SK-N-SH treated with all-trans-retinoic acid at 6 μM for 48 hours (cell line): ENCODE data around the gene ARID5A.

Experiments
- ATAC-seq: fragments of 200-7000 bp; cut with Tn5 transposase; 3 replicates; pipeline ENCODE4 v1.9.1; 2020; ENCODE audit warnings: mild to moderate bottlenecking, moderate library complexity
- ARNTL ChIP-seq: fragments of 450-650 bp; formaldehyde crosslinking; IDR thresholded peaks from 2 replicates; pipeline ENCODE4 v1.5.0; 2020; ENCODE audit warnings: low read depth, mild to moderate bottlenecking, moderate library complexity, borderline replicate concordance
- BACH2 ChIP-seq: fragments of 250-450 bp; sonication (Bioruptor Pico); IDR thresholded peaks from 2 replicates; pipeline ENCODE4 v1.9.0; 2021; ENCODE audit warnings: mild to moderate bottlenecking, borderline replicate concordance
- CSDC2 ChIP-seq: fragments of 250-450 bp; sonication (Bioruptor Pico); IDR thresholded peaks from 2 replicates; pipeline ENCODE4 v1.5.0; 2020; ENCODE audit warnings: mild to moderate bottlenecking, moderate library complexity
- CSRNP3 ChIP-seq: fragments of 250-450 bp; sonication (Bioruptor Pico); IDR thresholded peaks from 2 replicates; pipeline ENCODE4 v1.5.1; 2021; ENCODE audit warnings: mild to moderate bottlenecking, moderate library complexity
- ESRRG ChIP-seq: fragments of 250-450 bp; sonication (Bioruptor Pico); IDR thresholded peaks from 2 replicates; pipeline ENCODE4 v1.6.1; 2021; ENCODE audit warnings: mild to moderate bottlenecking
- ISL1 ChIP-seq: fragments of 250-450 bp; sonication (Bioruptor Pico); IDR thresholded peaks from 2 replicates; pipeline ENCODE4 v2.1.2; 2022; ENCODE audit warnings: mild to moderate bottlenecking, moderate library complexity
- OSR1 ChIP-seq: fragments of 250-450 bp; sonication (Bioruptor Pico); IDR thresholded peaks from 2 replicates; pipeline ENCODE4 v1.8.0; 2022; ENCODE audit warnings: moderate library complexity, mild to moderate bottlenecking, inconsistent platforms
- PATZ1 ChIP-seq: fragments of 250-450 bp; sonication (Bioruptor Pico); IDR thresholded peaks from 2 replicates; pipeline ENCODE4 v1.8.0; 2020; ENCODE audit warnings: mild to moderate bottlenecking, moderate library complexity, borderline replicate concordance
- POU6F1 ChIP-seq: fragments of 250-450 bp; sonication (Bioruptor Pico); IDR thresholded peaks from 2 replicates; pipeline ENCODE4 v1.8.0; 2021; ENCODE audit warnings: low read depth, mild to moderate bottlenecking, moderate library complexity, borderline replicate concordance
- RARB ChIP-seq: fragments of 250-450 bp; sonication (Bioruptor Pico); IDR thresholded peaks from 2 replicates; pipeline ENCODE4 v1.8.0; 2021; ENCODE audit warnings: mild to moderate bottlenecking, moderate library complexity
- SNAI2 ChIP-seq: fragments of 250-450 bp; sonication (Bioruptor Pico); IDR thresholded peaks from 2 replicates; pipeline ENCODE4 v1.5.0; 2020; ENCODE audit warnings: mild to moderate bottlenecking, moderate library complexity
- TCF4 ChIP-seq: fragments of 250-450 bp; sonication (Bioruptor Pico); IDR thresholded peaks from 2 replicates; pipeline ENCODE4 v1.8.0; 2021; ENCODE audit warnings: mild to moderate bottlenecking, moderate library complexity, borderline replicate concordance
- TOX ChIP-seq: fragments of 250-450 bp; sonication (Bioruptor Pico); IDR thresholded peaks from 2 replicates; pipeline ENCODE4 v1.8.0; 2021; ENCODE audit warnings: mild to moderate bottlenecking, moderate library complexity, borderline replicate concordance
- TSHZ2 ChIP-seq: fragments of 250-450 bp; sonication (Bioruptor Pico); IDR thresholded peaks from 2 replicates; pipeline ENCODE4 v1.5.0; 2020; ENCODE audit warnings: mild to moderate bottlenecking, moderate library complexity
- ZC3H10 ChIP-seq: fragments of 250-450 bp; sonication (Bioruptor Pico); IDR thresholded peaks from 2 replicates; pipeline ENCODE4 v1.5.1; 2021; ENCODE audit warnings: mild to moderate bottlenecking, moderate library complexity
- ZFP30 ChIP-seq: fragments of 450-650 bp; formaldehyde crosslinking; IDR thresholded peaks from 2 replicates; pipeline ENCODE4 v1.5.0; 2022; ENCODE audit warnings: mild to moderate bottlenecking, moderate library complexity
- ZNF565 ChIP-seq: fragments of 450-650 bp; formaldehyde crosslinking; conservative IDR thresholded peaks from 2 replicates; pipeline ENCODE4 v1.5.0; 2020; ENCODE audit warnings: low read depth, mild to moderate bottlenecking, moderate library complexity
- ZNF8 ChIP-seq: fragments of 450-650 bp; formaldehyde crosslinking; IDR thresholded peaks from 2 replicates; pipeline ENCODE4 v1.5.0; 2020; ENCODE audit warnings: mild to moderate bottlenecking, moderate library complexity

Gene ARID5A

GRCh38 chr2:96521219-96521618 is 15.3 kb upstream of the ARID5A start:
- no peak for ATAC-seq
- TF ChIP-seq ARNTL (no peak), ESRRG (CRISPR knock-in tag) (no peak), ZFP30 (CRISPR knock-in tag) (no peak), CSDC2 (CRISPR knock-in tag) (no peak), RARB (CRISPR knock-in tag) (no peak), POU6F1 (CRISPR knock-in tag) (no peak), BACH2 (CRISPR knock-in tag) (no peak)

GRCh38 chr2:96522304-96523203 is 14.0 kb upstream of the ARID5A start:
- ATAC-seq, result no peak
- TF ChIP-seq RARB (CRISPR knock-in tag), result no peak
- TF ChIP-seq TOX (CRISPR knock-in tag), result no peak
- no peak for TF ChIP-seq TCF4 (CRISPR knock-in tag)
- TF ChIP-seq CSRNP3, result no peak
- TF ChIP-seq OSR1, result no peak
- TF ChIP-seq POU6F1 (CRISPR knock-in tag), result no peak
- no peak for TF ChIP-seq SNAI2 (CRISPR knock-in tag)
- TF ChIP-seq TSHZ2 (CRISPR knock-in tag), result no peak

- ATAC-seq, result peak; percentile 28; the same call in 1 of the 3 replicates
- TF ChIP-seq CSDC2 (CRISPR knock-in tag), result no peak
- TF ChIP-seq ZNF8, result no peak
- TF ChIP-seq TOX (CRISPR knock-in tag), result no peak
- no peak for TF ChIP-seq SNAI2 (CRISPR knock-in tag)
- TF ChIP-seq ISL1, result no peak
- no peak for TF ChIP-seq POU6F1 (CRISPR knock-in tag)
- TF ChIP-seq ZC3H10, result no peak
- no peak for TF ChIP-seq ESRRG (CRISPR knock-in tag)
- no peak for TF ChIP-seq ARNTL
- TF ChIP-seq PATZ1 (CRISPR knock-in tag), result no peak
- no peak for TF ChIP-seq BACH2 (CRISPR knock-in tag)
- TF ChIP-seq ZFP30 (CRISPR knock-in tag), result no peak
- no peak for TF ChIP-seq CSRNP3
- TF ChIP-seq ZNF565 (CRISPR knock-in tag), result no peak
These were observed 12.7 kb upstream of the ARID5A start for GRCh38 chr2:96523659-96524481.
